Measurements from ENCODE around the gene TXNRD1. TPM values are rescaled to one million over a fixed set of nuclear protein-coding genes. Genes with fewer than 3 reads are reported as not detected.

Gene TXNRD1
- total RNA-seq, 1 donor from 2014 or later = 72.0 TPM

DNA sequence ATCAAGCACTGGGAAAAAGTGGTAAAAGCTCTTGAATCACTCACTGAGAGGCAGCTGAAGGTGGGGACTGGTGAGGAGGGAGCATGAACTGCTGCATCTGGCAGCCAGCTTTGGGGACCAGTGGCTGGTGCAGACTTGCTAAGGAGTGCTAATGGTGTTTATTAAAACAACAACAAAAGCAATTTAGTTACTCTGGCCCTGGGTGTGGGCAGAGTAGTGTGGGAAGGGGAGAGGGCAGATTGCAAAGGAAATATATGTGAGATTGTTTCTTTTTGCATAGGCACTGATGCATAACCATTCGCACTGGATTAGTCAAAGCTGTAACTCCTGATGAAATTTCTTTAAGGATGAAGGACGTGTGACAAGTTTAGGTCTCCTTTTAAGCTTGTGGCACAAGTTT is 8.1 kb downstream of the TXNRD1 start:
- DNase-seq = no peak
- TF ChIP-seq, protein P1, sequence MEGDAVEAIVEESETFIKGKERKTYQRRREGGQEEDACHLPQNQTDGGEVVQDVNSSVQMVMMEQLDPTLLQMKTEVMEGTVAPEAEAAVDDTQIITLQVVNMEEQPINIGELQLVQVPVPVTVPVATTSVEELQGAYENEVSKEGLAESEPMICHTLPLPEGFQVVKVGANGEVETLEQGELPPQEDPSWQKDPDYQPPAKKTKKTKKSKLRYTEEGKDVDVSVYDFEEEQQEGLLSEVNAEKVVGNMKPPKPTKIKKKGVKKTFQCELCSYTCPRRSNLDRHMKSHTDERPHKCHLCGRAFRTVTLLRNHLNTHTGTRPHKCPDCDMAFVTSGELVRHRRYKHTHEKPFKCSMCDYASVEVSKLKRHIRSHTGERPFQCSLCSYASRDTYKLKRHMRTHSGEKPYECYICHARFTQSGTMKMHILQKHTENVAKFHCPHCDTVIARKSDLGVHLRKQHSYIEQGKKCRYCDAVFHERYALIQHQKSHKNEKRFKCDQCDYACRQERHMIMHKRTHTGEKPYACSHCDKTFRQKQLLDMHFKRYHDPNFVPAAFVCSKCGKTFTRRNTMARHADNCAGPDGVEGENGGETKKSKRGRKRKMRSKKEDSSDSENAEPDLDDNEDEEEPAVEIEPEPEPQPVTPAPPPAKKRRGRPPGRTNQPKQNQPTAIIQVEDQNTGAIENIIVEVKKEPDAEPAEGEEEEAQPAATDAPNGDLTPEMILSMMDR (IDR thresholded peaks at IDR 0.05) = no peak
- ChIA-PET CTCF (interaction anchor here (1.1 kb wide), 1 partner anchor 24 kb away, joined by 3 read pairs; no protein-coding TSS in a partner anchor), POLR2A (no interaction called here)
- no peak overlapping the region for H3K4me3 Mint-ChIP-seq
- no peaks in the 10 kb centered on the region for H3K36me3 Mint-ChIP-seq (ENCODE audit: low read depth)
- peaks cover 14% of the 10 kb centered on the region for H3K4me1 Mint-ChIP-seq
- intact Hi-C loops (cut with micrococcal nuclease) = no loop called here
- no peak for ATAC-seq (ENCODE audit: low read depth)
- no peak overlapping the region for H3K27ac Mint-ChIP-seq
- peaks cover 10% of the 10 kb centered on the region for H3K27me3 Mint-ChIP-seq
- H3K9me3 Mint-ChIP-seq = no peaks in the 10 kb centered on the region

- H3K27me3 Mint-ChIP-seq = peaks cover 10% of the 10 kb centered on the region
- no peak overlapping the region for H3K27ac Mint-ChIP-seq
- ChIA-PET POLR2A (no interaction called here), CTCF (no interaction called here)
- H3K9me3 Mint-ChIP-seq = peaks cover 3% of the 10 kb centered on the region
- TF ChIP-seq, protein P1 (IDR thresholded peaks at IDR 0.05) = no peak
- no peaks in the 10 kb centered on the region for H3K36me3 Mint-ChIP-seq (ENCODE audit: low read depth)
- intact Hi-C loops (cut with micrococcal nuclease) = no loop called here
- ATAC-seq (ENCODE audit: low read depth) (no peak), DNase-seq (no peak)
- H3K4me3 Mint-ChIP-seq = no peak overlapping the region
- H3K4me1 Mint-ChIP-seq = no peaks in the 10 kb centered on the region
These were observed 11.1 kb downstream of the TXNRD1 start for GRCh38 chr12:104226672-104227071.

DNA sequence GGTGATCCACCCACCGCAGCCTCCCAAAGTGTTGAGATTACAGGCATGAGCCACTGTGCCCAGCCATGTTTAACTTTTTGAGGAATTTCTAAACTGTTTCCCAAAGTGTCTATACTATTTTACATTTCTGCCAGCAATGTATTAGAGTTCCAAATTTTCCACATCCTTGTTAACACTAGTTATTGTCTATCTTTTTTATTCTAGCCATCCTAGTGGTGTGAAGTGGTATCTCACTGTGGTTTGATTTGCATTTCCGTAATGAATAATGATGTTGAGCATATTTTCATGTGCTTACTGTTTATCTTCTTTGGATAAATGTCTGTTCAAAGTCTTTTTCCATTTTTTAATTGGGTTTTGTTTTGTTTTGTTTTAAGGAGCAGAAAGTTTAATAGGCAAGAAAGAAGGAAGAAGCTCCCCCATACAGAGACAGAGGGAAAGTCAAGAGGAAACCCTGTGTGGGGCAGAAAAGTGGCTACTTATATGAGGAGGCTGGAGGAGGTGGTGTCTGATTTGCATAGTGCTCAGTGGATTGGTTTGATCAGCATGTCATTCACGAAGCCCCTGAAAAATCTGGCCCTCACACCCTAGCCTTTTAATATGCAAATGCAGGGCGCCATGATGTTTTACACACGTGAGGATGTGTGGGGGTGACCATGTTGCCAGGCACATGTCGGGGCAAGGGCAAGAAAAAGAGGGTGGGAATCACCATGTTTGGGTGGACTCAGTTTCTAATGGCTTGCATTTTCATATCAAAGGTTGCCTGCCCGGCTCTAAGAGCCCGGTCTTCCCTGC is 14.9 kb downstream of the TXNRD1 start:
- no peaks in the 10 kb centered on the region for H3K4me1 Mint-ChIP-seq
- peaks cover 4% of the 10 kb centered on the region for H3K27me3 Mint-ChIP-seq
- DNase-seq (no peak), ATAC-seq (ENCODE audit: low read depth) (no peak)
- peaks cover 5% of the 10 kb centered on the region for H3K36me3 Mint-ChIP-seq (ENCODE audit: low read depth)
- POLR2A ChIA-PET = no interaction called here
- peaks cover 13% of the 10 kb centered on the region for H3K9me3 Mint-ChIP-seq
- TF ChIP-seq, protein P1 (IDR thresholded peaks at IDR 0.05) = no peak
- CTCF ChIA-PET = no interaction called here
- no peak overlapping the region for H3K4me3 Mint-ChIP-seq
- no peak overlapping the region for H3K27ac Mint-ChIP-seq
- intact Hi-C loops (cut with micrococcal nuclease) = no loop called here

GRCh38 chr12:104232609-104233280 is 17.2 kb downstream of the TXNRD1 start:
- no peak for ATAC-seq (ENCODE audit: low read depth)
- ChIA-PET POLR2A (no interaction called here), CTCF (no interaction called here)
- Mint-ChIP-seq H3K27ac (no peak overlapping the region), H3K9me3 (peaks cover 19% of the 10 kb centered on the region), H3K4me3 (no peak overlapping the region), H3K27me3 (peaks cover 4% of the 10 kb centered on the region), H3K4me1 (no peaks in the 10 kb centered on the region), H3K36me3 (ENCODE audit: low read depth) (peaks cover 5% of the 10 kb centered on the region)
- DNase-seq = no peak
- TF ChIP-seq, protein P1 (IDR thresholded peaks at IDR 0.05) = no peak
- intact Hi-C loops (cut with micrococcal nuclease) = no loop called here

DNA sequence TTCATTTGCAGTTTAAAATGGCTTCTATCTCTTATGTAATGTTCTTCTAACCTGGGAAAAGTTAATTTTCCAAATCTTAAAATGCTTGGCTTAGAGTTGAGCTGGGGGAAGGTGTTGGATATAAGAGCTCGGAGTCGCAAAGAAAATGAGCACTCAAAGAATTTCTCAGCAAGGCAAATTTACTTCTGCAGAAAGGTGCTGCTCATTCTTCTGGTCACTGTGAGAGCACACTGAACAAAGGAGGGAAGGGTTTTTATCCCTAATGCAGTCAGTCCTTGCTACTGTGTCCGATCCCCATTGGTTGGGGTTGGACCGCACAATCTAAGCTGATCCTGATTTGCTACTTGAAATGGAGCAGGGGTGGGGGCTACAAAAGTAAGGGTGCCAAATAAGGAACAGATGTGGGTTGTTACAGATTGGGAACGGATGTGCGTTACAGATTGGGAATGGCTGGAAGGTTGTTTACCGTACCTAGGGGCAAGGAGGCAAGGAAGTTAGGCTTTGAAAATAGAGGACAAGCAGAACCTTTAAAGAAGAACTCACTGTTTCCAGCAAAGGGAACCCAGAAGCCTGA is 19.4 kb downstream of the TXNRD1 start:
- Mint-ChIP-seq H3K27ac (no peak overlapping the region), H3K4me3 (no peak overlapping the region), H3K27me3 (peaks cover 4% of the 10 kb centered on the region), H3K4me1 (no peaks in the 10 kb centered on the region), H3K9me3 (peaks cover 19% of the 10 kb centered on the region), H3K36me3 (ENCODE audit: low read depth) (peaks cover 5% of the 10 kb centered on the region)
- intact Hi-C loops (cut with micrococcal nuclease) = no loop called here
- DNase-seq = no peak
- TF ChIP-seq, protein P1 (IDR thresholded peaks at IDR 0.05) = no peak
- no peak for ATAC-seq (ENCODE audit: low read depth)
- ChIA-PET POLR2A (no interaction called here), CTCF (no interaction called here)

All from activated B cell treated with CpG ODN at 0.5 μM for 24 hours (primary cell).